CD4-positive, alpha-beta memory T cell (primary cell): ENCODE results near the gene THSD4. TPM values are rescaled to one million over a fixed set of nuclear protein-coding genes. Genes with fewer than 3 reads are reported as not detected.
"Not testable (repeated sequence)": the region's sequence is repeated elsewhere in the genome, so short reads cannot be mapped to it uniquely, and the experiment has no call there.

Experiments used
- CTCF ChIA-PET: fragments of 350-600 bp; sonication (Branson Sonifier 250); formaldehyde crosslinking; loops from one replicate; lab custom pipeline; 2021; ENCODE audit warnings: inconsistent platforms; ENCODE audit not compliant: partially characterized antibody; lab: Charles Lee
- POLR2A ChIA-PET: fragments of 350-600 bp; sonication (Branson Sonifier 250); formaldehyde crosslinking; loops from one replicate; lab custom pipeline; 2021; ENCODE audit not compliant: partially characterized antibody; lab: Charles Lee
- DNase-seq, 5 donors: peaks; one replicate each; pipeline versions ENCODE4 v3.0.0 to v3.0.0-alpha.2; 2020 to 2022; ENCODE audit warnings: mixed read lengths in 1 of 5
- H3K27ac ChIP-seq: one replicate; pipeline ENCODE4 v1.7.0; 2013; ENCODE audit warnings: low read depth, low read length
- H3K27me3 ChIP-seq: 2 replicates; pipeline ENCODE4 v1.7.0; 2013; ENCODE audit warnings: mild to moderate bottlenecking, low read length, moderate library complexity; ENCODE audit not compliant: insufficient read depth
- H3K36me3 ChIP-seq: 2 replicates; pipeline ENCODE4 v1.7.0; 2013; ENCODE audit warnings: mild to moderate bottlenecking, low read length, moderate library complexity; ENCODE audit not compliant: insufficient read depth
- H3K4me1 ChIP-seq: 2 replicates; pipeline ENCODE4 v1.7.0; 2013; ENCODE audit warnings: mild to moderate bottlenecking, low read length, moderate library complexity; ENCODE audit not compliant: insufficient read depth
- H3K4me3 ChIP-seq, 2 donors: one replicate each; pipeline ENCODE4 v1.7.0; 2013; ENCODE audit warnings: low read length in 2 of 2, mild to moderate bottlenecking in 1 of 2
- H3K9me3 ChIP-seq, 2 donors: one replicate each; pipeline ENCODE4 v1.7.0; 2013; ENCODE audit warnings: low read length in 2 of 2, control low read depth in 1 of 2; ENCODE audit not compliant: control insufficient read depth in 1 of 2
- H3K27ac Mint-ChIP-seq, 7 donors: one replicate each; pipeline ENCODE4 v1.8.0; 2020 to 2021; ENCODE audit warnings: mixed read lengths in 7 of 7, mild to moderate bottlenecking in 6 of 7, inconsistent platforms in 3 of 7, moderate library complexity in 3 of 7
- H3K27me3 Mint-ChIP-seq, 2 donors: one replicate each; pipeline ENCODE4 v1.8.0; 2020 to 2021; ENCODE audit warnings: mixed read lengths in 2 of 2
- H3K36me3 Mint-ChIP-seq, 2 donors: one replicate each; pipeline ENCODE4 v1.8.0; 2020 to 2021; ENCODE audit warnings: mixed read lengths in 2 of 2, inconsistent platforms in 1 of 2, mild to moderate bottlenecking in 1 of 2
- H3K4me1 Mint-ChIP-seq, 4 donors: one replicate each; pipeline ENCODE4 v1.8.0; 2020 to 2021; ENCODE audit warnings: mixed read lengths in 4 of 4, mild to moderate bottlenecking in 1 of 4
- H3K4me3 Mint-ChIP-seq, 8 donors: one replicate each; pipeline ENCODE4 v1.8.0; 2020 to 2021; ENCODE audit warnings: mixed read lengths in 8 of 8, mild to moderate bottlenecking in 7 of 8, moderate library complexity in 6 of 8, inconsistent platforms in 3 of 8
- H3K9me3 Mint-ChIP-seq, 8 donors: one replicate each; pipeline ENCODE4 v1.8.0; 2020 to 2021; ENCODE audit warnings: mixed read lengths in 8 of 8, mild to moderate bottlenecking in 5 of 8, inconsistent platforms in 3 of 8, moderate library complexity in 1 of 8
- intact Hi-C: fragments of 100-400 bp; cut with micrococcal nuclease; formaldehyde crosslinking; loops from one replicate; pipeline ENCODE4 v1.15.1; 2023
- polyA plus RNA-seq, 2 donors: library from polyadenylated mRNA; unstranded; fragments of 300-500 nt; fragmentation: Illumina TruSeq; gene quantifications; one replicate each; pipeline ENCODE4 v1.2.3, GENCODE V29; 2021
- total RNA-seq, 2 experiments: library from RNA; stranded (reverse); gene quantifications; one replicate each; pipeline ENCODE4 v1.2.3, GENCODE V29; 2021

Gene THSD4
- total and polyA plus RNA-seq, 4 experiments from 2014 or later: not detected

GRCh38 chr15:71362987-71363968 is 248.0 kb downstream of the THSD4 start:
- no peak overlapping the region for H3K4me3 ChIP-seq
- peaks cover 0 to 7% (median 2%) of the 10 kb centered on the region in 4 donors for H3K4me1 Mint-ChIP-seq
- peaks cover 0 to 18% (median 8%) of the 10 kb centered on the region in 8 donors for H3K9me3 Mint-ChIP-seq
- H3K27ac ChIP-seq: no peak overlapping the region
- H3K36me3 Mint-ChIP-seq: no peaks in the 10 kb centered on the region
- CTCF ChIA-PET: no interaction called here
- no peaks in the 10 kb centered on the region for H3K27me3 ChIP-seq
- DNase-seq: no peak
- no peak overlapping the region for H3K27ac Mint-ChIP-seq
- intact Hi-C loops: no loop called here
- POLR2A ChIA-PET: no interaction called here
- peaks cover 2 to 3% of the 10 kb centered on the region in 2 donors for H3K27me3 Mint-ChIP-seq
- H3K36me3 ChIP-seq: no peaks in the 10 kb centered on the region
- H3K4me3 Mint-ChIP-seq: no peak overlapping the region
- no peaks in the 10 kb centered on the region for H3K4me1 ChIP-seq
- H3K9me3 ChIP-seq: no peaks in the 10 kb centered on the region

- H3K27me3 ChIP-seq: no peaks in the 10 kb centered on the region
- H3K4me1 ChIP-seq: no peaks in the 10 kb centered on the region
- no peaks in the 10 kb centered on the region for H3K9me3 ChIP-seq
- H3K9me3 Mint-ChIP-seq: peaks cover 0 to 21% (median 9%) of the 10 kb centered on the region in 8 donors
- intact Hi-C loops: no loop called here
- ChIA-PET CTCF (no interaction called here), POLR2A (no interaction called here)
- peaks cover under 1 to 2% of the 10 kb centered on the region in 2 donors for H3K27me3 Mint-ChIP-seq
- DNase-seq: no peak
- H3K27ac Mint-ChIP-seq: no peak overlapping the region
- H3K27ac ChIP-seq: no peak overlapping the region
- H3K4me1 Mint-ChIP-seq: peaks cover 0 to 7% (median 2%) of the 10 kb centered on the region in 4 donors
- no peak overlapping the region for H3K4me3 ChIP-seq
- H3K36me3 ChIP-seq: no peaks in the 10 kb centered on the region
- no peaks in the 10 kb centered on the region for H3K36me3 Mint-ChIP-seq
- no peak overlapping the region for H3K4me3 Mint-ChIP-seq
Measured at GRCh38 chr15:71364117-71364584, 248.9 kb downstream of the THSD4 start.

GRCh38 chr15:71366522-71366921 is 251.3 kb downstream of the THSD4 start:
- DNase-seq: no peak
- Mint-ChIP-seq H3K4me1 (peaks cover 0 to 7% (median 2%) of the 10 kb centered on the region in 4 donors), H3K9me3 (peaks cover 0 to 39% (median 25%) of the 10 kb centered on the region in 8 donors), H3K27ac (no peak overlapping the region), H3K4me3 (no peak overlapping the region), H3K36me3 (peaks cover 4 to 7% of the 10 kb centered on the region in 2 donors), H3K27me3 (peaks cover 0 to 2% of the 10 kb centered on the region in 2 donors)
- CTCF ChIA-PET: no interaction called here
- intact Hi-C loops: no loop called here
- POLR2A ChIA-PET: no interaction called here
- H3K36me3 ChIP-seq: no peaks in the 10 kb centered on the region
- H3K4me1 ChIP-seq: no peaks in the 10 kb centered on the region
- H3K9me3 ChIP-seq: no peaks in the 10 kb centered on the region
- no peak overlapping the region for H3K4me3 ChIP-seq
- no peaks in the 10 kb centered on the region for H3K27me3 ChIP-seq
- no peak overlapping the region for H3K27ac ChIP-seq

DNA sequence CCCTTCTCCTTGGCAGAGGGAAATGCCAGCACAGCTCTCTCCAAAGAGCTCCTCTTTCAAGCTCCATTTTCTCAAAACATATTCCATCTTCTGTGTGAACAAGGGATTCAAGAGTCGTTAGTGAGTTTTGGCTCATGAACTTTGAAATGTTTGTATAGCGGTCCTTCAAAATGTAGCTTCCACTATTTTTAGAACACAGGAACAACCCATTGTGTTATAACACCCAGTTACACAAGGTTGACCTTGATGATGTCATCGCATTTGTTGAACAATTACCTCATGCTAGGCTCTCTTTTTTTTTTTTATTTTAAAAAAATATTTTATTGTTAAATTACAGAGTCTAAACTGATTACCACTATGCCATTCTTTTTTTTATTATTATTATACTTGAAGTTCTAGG is 251.7 kb downstream of the THSD4 start:
- ChIA-PET CTCF (no interaction called here), POLR2A (no interaction called here)
- no peaks in the 10 kb centered on the region for H3K27me3 ChIP-seq
- Mint-ChIP-seq H3K9me3 (peaks cover 0 to 43% (median 29%) of the 10 kb centered on the region in 8 donors), H3K36me3 (peaks cover 8 to 10% of the 10 kb centered on the region in 2 donors), H3K4me3 (no peak overlapping the region), H3K4me1 (peaks cover 1 to 10% (median 2%) of the 10 kb centered on the region in 4 donors), H3K27ac (no peak overlapping the region), H3K27me3 (peaks cover 0 to 2% of the 10 kb centered on the region in 2 donors)
- no peak overlapping the region for H3K4me3 ChIP-seq
- no peaks in the 10 kb centered on the region for H3K4me1 ChIP-seq
- intact Hi-C loops: no loop called here
- H3K36me3 ChIP-seq: no peaks in the 10 kb centered on the region
- DNase-seq: no peak
- H3K27ac ChIP-seq: no peak overlapping the region
- no peaks in the 10 kb centered on the region for H3K9me3 ChIP-seq

- Mint-ChIP-seq H3K9me3 (peaks cover 0 to 50% (median 33%) of the 10 kb centered on the region in 8 donors), H3K4me1 (peaks cover 1 to 18% (median 7%) of the 10 kb centered on the region in 4 donors), H3K36me3 (peaks cover 12 to 14% of the 10 kb centered on the region in 2 donors)
- H3K36me3 ChIP-seq, intact Hi-C loops, DNase-seq, CTCF ChIA-PET, H3K4me3 ChIP-seq, POLR2A ChIA-PET, H3K27ac Mint-ChIP-seq, H3K27me3 Mint-ChIP-seq, H3K4me3 Mint-ChIP-seq, H3K4me1 ChIP-seq, H3K27ac ChIP-seq, H3K27me3 ChIP-seq, H3K9me3 ChIP-seq: not testable (repeated sequence)
Measured at GRCh38 chr15:71367737-71368136, 252.5 kb downstream of the THSD4 start.

DNA sequence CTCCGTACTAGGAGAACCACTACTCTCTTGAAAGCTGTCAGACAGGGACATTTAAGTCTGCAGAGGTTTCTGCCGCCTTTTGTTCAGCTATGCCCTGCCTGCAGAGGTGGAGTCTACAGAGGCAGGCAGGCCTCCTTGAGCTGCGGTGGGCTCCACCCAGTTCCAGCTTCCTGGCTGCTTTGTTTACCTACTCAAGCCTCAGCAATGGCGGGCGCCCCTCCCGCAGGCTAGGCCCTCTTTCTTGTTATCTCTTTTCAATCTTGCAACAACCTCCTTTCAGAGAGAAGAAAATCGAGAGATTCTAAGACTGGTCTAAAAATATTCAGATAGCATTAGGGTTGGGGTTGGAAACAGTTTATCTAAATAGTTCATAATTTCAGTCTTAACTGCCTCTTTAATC is 257.5 kb downstream of the THSD4 start:
- H3K27me3 Mint-ChIP-seq, H3K27me3 ChIP-seq, H3K9me3 ChIP-seq, POLR2A ChIA-PET, H3K36me3 ChIP-seq, intact Hi-C loops, H3K27ac ChIP-seq, H3K4me3 ChIP-seq: not testable (repeated sequence)
- DNase-seq: peak in 4 of 5 donors; percentile 43 to 60 (median 51)
- peaks cover 36% of the 10 kb centered on the region for H3K4me1 ChIP-seq
- Mint-ChIP-seq H3K9me3 (peaks cover 4 to 65% (median 51%) of the 10 kb centered on the region in 8 donors), H3K4me1 (peaks cover 23 to 41% (median 38%) of the 10 kb centered on the region in 4 donors), H3K4me3 (peak overlapping the region; percentile 56 to 79 (median 68)), H3K36me3 (peaks cover 22 to 24% of the 10 kb centered on the region in 2 donors), H3K27ac (peak overlapping the region; percentile 80 to 92 (median 87))
- CTCF ChIA-PET: interaction anchor here (1.2 to 2.0 kb wide), 2 partner anchors 14 to 15 kb away, joined by 3 to 8 read pairs; no protein-coding TSS in a partner anchor

- no peaks in the 10 kb centered on the region for H3K36me3 ChIP-seq
- intact Hi-C loops: no loop called here
- H3K4me3 ChIP-seq: no peak overlapping the region
- H3K9me3 Mint-ChIP-seq: peaks cover 4 to 62% (median 51%) of the 10 kb centered on the region in 8 donors
- peaks cover 36% of the 10 kb centered on the region for H3K4me1 ChIP-seq
- no peak overlapping the region for H3K27ac ChIP-seq
- peak overlapping the region in 4 of 8 donors; percentile 31 to 79 (median 58) for H3K4me3 Mint-ChIP-seq
- H3K36me3 Mint-ChIP-seq: peaks cover 22 to 25% of the 10 kb centered on the region in 2 donors
- no peaks in the 10 kb centered on the region for H3K27me3 Mint-ChIP-seq
- no peaks in the 10 kb centered on the region for H3K27me3 ChIP-seq
- peaks cover 23 to 41% (median 38%) of the 10 kb centered on the region in 4 donors for H3K4me1 Mint-ChIP-seq
- H3K27ac Mint-ChIP-seq: peak overlapping the region in 5 of 7 donors; percentile 54 to 92 (median 89)
- ChIA-PET CTCF (interaction anchor here (1.0 to 2.0 kb wide), 2 partner anchors 10 to 12 kb away, joined by 3 to 8 read pairs; no protein-coding TSS in a partner anchor), POLR2A (no interaction called here)
- DNase-seq: no peak
- no peaks in the 10 kb centered on the region for H3K9me3 ChIP-seq
Measured at GRCh38 chr15:71373917-71374316, 258.6 kb downstream of the THSD4 start.
